Ovary (tissue), 9 donors: ENCODE measurements around the gene STING1. TPM values are rescaled to one million over a fixed set of nuclear protein-coding genes. Genes with fewer than 3 reads are reported as not detected.

Source experiments
- DNase-seq, 5 donors: peaks; one replicate each; pipeline ENCODE4 v3.0.0-alpha.2; 2019 to 2020
- H3K27ac ChIP-seq, 2 donors: fragments of 200-600 bp; one replicate each; pipeline versions ENCODE4 v1.5.1 to v1.8.0; 2019 to 2022
- H3K27me3 ChIP-seq: fragments of 200-600 bp; one replicate; pipeline ENCODE4 v1.8.0; 2022
- H3K36me3 ChIP-seq: fragments of 200-600 bp; sonication (generic); one replicate; pipeline ENCODE4 v1.5.1; 2019
- H3K4me1 ChIP-seq: one replicate; pipeline ENCODE4 v1.8.1; 2013; ENCODE audit warnings: mild to moderate bottlenecking, moderate library complexity; ENCODE audit not compliant: insufficient read depth
- H3K4me3 ChIP-seq: fragments of 200-600 bp; sonication (generic); one replicate; pipeline ENCODE4 v1.5.1; 2017
- H3K9me3 ChIP-seq, 2 donors: fragments of 200-600 bp in 1 of 2; sonication (generic) in 1 of 2; one replicate each; pipeline versions ENCODE4 v1.5.1 to v1.8.1; 2013 to 2019; ENCODE audit warnings: mild to moderate bottlenecking in 1 of 2, moderate library complexity in 1 of 2
- CTCF ChIP-seq, 3 donors: fragments of 450-650 bp in 2 of 3; fragments of 200-600 bp in 1 of 3; IDR thresholded peaks; one replicate each; pipeline versions ENCODE4 v1.5.1 to v1.8.0; 2016 to 2022; ENCODE audit warnings: antibody characterized with exemption in 3 of 3, mild to moderate bottlenecking in 1 of 3
- EP300 ChIP-seq: sonication (generic); formaldehyde crosslinking; IDR thresholded peaks from one replicate; pipeline ENCODE4 v1.6.1; 2017; ENCODE audit warnings: antibody characterized with exemption
- POLR2A ChIP-seq: fragments of 450-650 bp; IDR thresholded peaks from one replicate; pipeline ENCODE4 v1.6.1; 2017; ENCODE audit warnings: antibody characterized with exemption, mild to moderate bottlenecking, moderate library complexity
- WGBS, 3 donors: extraction: QIAGEN DNeasy Blood & Tissue Kit in 1 of 3; methylation state at CpG; one replicate each; pipeline versions ENCODE4 v1.1.5 to v1.1.7; 2013 to 2017; 5-methylcytosine and 5-hydroxymethylcytosine counted together
- intact Hi-C, 4 donors: fragments of 100-400 bp; cut with DNase I; formaldehyde crosslinking; loops; one replicate each; pipeline versions ENCODE4 v1.11.0 to v1.15.1; 2022 to 2023
- polyA plus RNA-seq, 2 donors: library from polyadenylated mRNA; stranded (reverse); fragments of 200-250 nt in 1 of 2; fragments of 350-450 nt in 1 of 2; fragmentation: Illumina TruSeq in 1 of 2; extraction: RNeasy Lipid Tissue Mini Kit (QIAGEN cat#74804) in 1 of 2; gene quantifications; one replicate each; pipeline ENCODE4 v1.2.3, GENCODE V29; 2013 to 2014
- small RNA-seq: library from RNA; depleted of rRNA; stranded (forward); fragments of <200 nt; gene quantifications from one replicate; pipeline ENCODE3, GENCODE V24; 2016
- total RNA-seq, 7 donors: library from RNA; depleted of rRNA in 2 of 7; stranded (reverse); fragments of >200 nt in 2 of 7; fragmentation: NEBNext Ultra II Directional in 3 of 7; extraction: Animal tissue kit (Norgen Biotek cat#: 25700) in 3 of 7; gene quantifications; one replicate each; pipeline versions ENCODE4 v1.1.0 to v1.2.4, GENCODE V29; 2016 to 2023
- donor health status: DM: no; HTN: no; CAD: no; lungs with moderate emphysema.
- donor health status: DM: no; HTN: no; CAD: no.
- donor health status: Bipolar disorder and iron deficiency.
- donor health status: DM: yes; HTN: yes; CAD: no.
- donor health status: DM: no; HTN: no; CAD: no.
- donor health status: DM: yes; HTN: yes; CAD: no.

STING1 gene
- total and polyA plus RNA-seq, 9 donors = 36.8 to 74.6 (median 50.2) TPM

- H3K36me3 ChIP-seq = no peaks in the 10 kb centered on the region
- no peak for DNase-seq
- no peaks in the 10 kb centered on the region for H3K9me3 ChIP-seq
- intact Hi-C loops = no loop called here
- WGBS, 3 donors = 69 to 83% (median 74%) methylated on average over 1 of the region's 1 CpG
- H3K4me1 ChIP-seq = no peaks in the 10 kb centered on the region
- TF ChIP-seq CTCF (IDR thresholded peaks at IDR 0.05) (no peak), EP300 (no peak), POLR2A (no peak)
- H3K4me3 ChIP-seq = no peak overlapping the region
- no peaks in the 10 kb centered on the region for H3K27me3 ChIP-seq
- H3K27ac ChIP-seq = no peak overlapping the region
Measured at GRCh38 chr5:139431706-139432105, 50.9 kb downstream of the STING1 start.

- H3K27me3 ChIP-seq = no peaks in the 10 kb centered on the region
- WGBS, 3 donors = 82 to 85% (median 83%) methylated on average over 2 of the region's 2 CpGs
- intact Hi-C loops = no loop called here
- no peaks in the 10 kb centered on the region for H3K9me3 ChIP-seq
- no peaks in the 10 kb centered on the region for H3K36me3 ChIP-seq
- no peak overlapping the region for H3K27ac ChIP-seq
- no peak overlapping the region for H3K4me3 ChIP-seq
- no peaks in the 10 kb centered on the region for H3K4me1 ChIP-seq
- no peak for DNase-seq
- TF ChIP-seq POLR2A (no peak), EP300 (no peak), CTCF (IDR thresholded peaks at IDR 0.05) (no peak)
Measured at GRCh38 chr5:139430015-139430414, 52.5 kb downstream of the STING1 start.

- no peak for DNase-seq
- no peak overlapping the region for H3K4me3 ChIP-seq
- H3K9me3 ChIP-seq = no peaks in the 10 kb centered on the region
- H3K36me3 ChIP-seq = no peaks in the 10 kb centered on the region
- TF ChIP-seq POLR2A (no peak), EP300 (no peak), CTCF (IDR thresholded peaks at IDR 0.05) (no peak)
- H3K4me1 ChIP-seq = no peaks in the 10 kb centered on the region
- intact Hi-C loops = loop anchor here in 2 of 4 donors (10.0 kb wide), 2 partner anchors 208 to 338 kb away; no protein-coding TSS in a partner anchor
- H3K27ac ChIP-seq = no peak overlapping the region
- WGBS, 3 donors = 58 to 82% (median 75%) methylated on average over 8 of the region's 8 CpGs
- no peaks in the 10 kb centered on the region for H3K27me3 ChIP-seq
Measured at GRCh38 chr5:139426203-139426885, 56.2 kb downstream of the STING1 start.

Small RNAs within 50 kb of the gene (small RNA-seq; reads per million reads assigned to genes)
- gene RNU5B-4P = not detected

Other genes with a start within 250 kb of the STING1 start
- gene MATR3, start 189.0 kb downstream of the STING1 start, total RNA-seq = 100 to 1,000 TPM; 184 to 297 (median 227) TPM
- gene MATR3, start 189.0 kb downstream of the STING1 start, polyA plus RNA-seq = 100 to 1,000 TPM; 174 to 222 TPM
- gene PAIP2, start 140.9 kb downstream of the STING1 start, total RNA-seq = 100 to 1,000 TPM in 4 of 7 donors, 10 to 100 TPM in 3; 68.4 to 113 (median 100) TPM
- gene PAIP2, start 140.9 kb downstream of the STING1 start, polyA plus RNA-seq = 100 to 1,000 TPM; 111 to 142 TPM
- gene SLC23A1, start 99.5 kb downstream of the STING1 start, total RNA-seq = 10 to 100 TPM in 1 of 7 donors, 1 to 10 TPM in 3, under 1 TPM in 1, not detected in 2; 0.10 to 14.5 (median 1.2) TPM
- under 1 TPM in 1 of 2 donors, not detected in 1; 0.05 TPM for gene SLC23A1, start 99.5 kb downstream of the STING1 start, polyA plus RNA-seq
- 1 to 10 TPM in 3 of 7 donors, under 1 TPM in 3, not detected in 1; 0.50 to 1.8 (median 1.2) TPM for gene MZB1, start 92.8 kb downstream of the STING1 start, total RNA-seq
- 1 to 10 TPM in 1 of 2 donors, under 1 TPM in 1; 0.91 to 1.7 TPM for gene MZB1, start 92.8 kb downstream of the STING1 start, polyA plus RNA-seq
- 1 to 10 TPM in 4 of 7 donors, under 1 TPM in 3; 0.60 to 2.0 (median 1.0) TPM for gene PROB1, start 87.7 kb downstream of the STING1 start, total RNA-seq
- gene PROB1, start 87.7 kb downstream of the STING1 start, polyA plus RNA-seq = 1 to 10 TPM in 1 of 2 donors, under 1 TPM in 1; 0.65 to 1.0 TPM
- 1 to 10 TPM; 2.1 to 4.7 (median 3.3) TPM for gene SPATA24, start 78.7 kb downstream of the STING1 start, total RNA-seq
- gene SPATA24, start 78.7 kb downstream of the STING1 start, polyA plus RNA-seq = 1 to 10 TPM; 6.5 to 6.7 TPM
- 10 to 100 TPM in 6 of 7 donors, 1 to 10 TPM in 1; 5.2 to 31.0 (median 22.4) TPM for gene DNAJC18, start 43.2 kb downstream of the STING1 start, total RNA-seq
- gene DNAJC18, start 43.2 kb downstream of the STING1 start, polyA plus RNA-seq = 10 to 100 TPM; 11.1 to 35.6 TPM
- 10 to 100 TPM in 3 of 7 donors, 1 to 10 TPM in 4; 4.4 to 17.5 (median 7.2) TPM for gene ECSCR, start 20.0 kb downstream of the STING1 start, total RNA-seq
- gene ECSCR, start 20.0 kb downstream of the STING1 start, polyA plus RNA-seq = 10 to 100 TPM; 32.8 to 43.5 TPM
- not detected for gene SMIM33, start 11.8 kb downstream of the STING1 start, total RNA-seq
- gene SMIM33, start 11.8 kb downstream of the STING1 start, polyA plus RNA-seq = not detected
- 100 to 1,000 TPM in 4 of 7 donors, 10 to 100 TPM in 3; 66.8 to 144 (median 117) TPM for gene UBE2D2, start 78.6 kb upstream of the STING1 start, total RNA-seq
- gene UBE2D2, start 78.6 kb upstream of the STING1 start, polyA plus RNA-seq = 100 to 1,000 TPM in 1 of 2 donors, 10 to 100 TPM in 1; 79.7 to 230 TPM
- gene CXXC5, start 165.6 kb upstream of the STING1 start, total RNA-seq = 10 to 100 TPM in 2 of 7 donors, 1 to 10 TPM in 5; 4.4 to 35.7 (median 8.7) TPM
- gene CXXC5, start 165.6 kb upstream of the STING1 start, polyA plus RNA-seq = 10 to 100 TPM in 1 of 2 donors, 1 to 10 TPM in 1; 7.0 to 28.2 TPM